Stimulated activated CD8-positive, alpha-beta memory T cell treated with anti-CD3 and anti-CD28 coated beads, Interleukin-2, amount 100 ng/mL, for 48 hours (primary cell): Measurements from ENCODE around the gene PIGW.
A peak's percentile ranks its signal among the peaks of the same experiment; 100 is the strongest.

Experiments used
- DNase-seq, 2 donors: peaks; one replicate each; pipeline ENCODE4 v3.0.0-alpha.2; 2020; ENCODE audit warnings: low read depth in 2 of 2

PIGW gene

DNA sequence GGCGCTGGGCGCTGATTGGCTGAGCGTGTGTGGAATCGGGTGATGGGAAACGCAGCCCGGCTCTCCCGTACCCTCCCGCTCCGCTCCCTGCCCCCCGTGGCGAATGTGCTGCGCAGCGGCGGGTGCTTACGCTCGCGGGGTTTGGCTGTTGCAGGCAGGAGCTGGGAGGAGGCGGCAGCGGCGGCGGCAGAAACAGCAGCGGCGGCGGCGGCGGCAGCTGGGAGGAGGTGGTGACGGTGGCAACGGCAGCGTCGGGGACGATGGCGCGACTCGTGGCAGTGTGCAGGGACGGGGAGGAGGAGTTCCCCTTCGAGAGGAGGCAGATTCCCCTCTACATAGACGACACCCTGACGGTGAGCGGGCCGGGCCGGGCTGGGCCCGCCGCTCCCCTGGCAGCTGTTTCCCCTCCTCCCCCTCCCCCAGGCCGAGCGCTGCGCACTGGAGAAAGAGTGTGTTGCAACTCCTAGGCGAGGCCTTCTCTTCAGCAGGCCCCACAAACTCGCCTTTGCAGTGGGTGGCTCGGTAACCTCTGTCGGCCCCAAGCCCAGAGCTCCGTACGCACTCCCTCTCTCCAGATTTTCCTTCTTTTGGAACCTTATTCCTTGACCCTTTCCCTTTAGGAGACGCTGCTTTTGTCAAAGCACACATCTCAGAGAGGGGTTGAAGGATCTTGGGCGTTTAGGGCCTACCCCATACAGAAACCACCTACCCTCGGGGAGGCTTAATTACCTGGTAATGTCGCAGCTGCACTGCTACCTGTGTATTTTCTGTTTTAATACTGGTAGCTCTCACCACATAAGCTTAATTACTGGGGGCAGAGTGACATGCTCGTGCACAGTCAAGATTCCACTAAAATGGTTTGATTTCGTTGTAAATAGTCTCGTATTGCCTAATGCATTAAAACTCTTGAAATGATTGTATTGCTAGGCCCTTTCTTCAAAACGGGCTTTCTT, 11.0 kb downstream of the PIGW start:
- peak; percentile 93 to 94 for DNase-seq

DNA sequence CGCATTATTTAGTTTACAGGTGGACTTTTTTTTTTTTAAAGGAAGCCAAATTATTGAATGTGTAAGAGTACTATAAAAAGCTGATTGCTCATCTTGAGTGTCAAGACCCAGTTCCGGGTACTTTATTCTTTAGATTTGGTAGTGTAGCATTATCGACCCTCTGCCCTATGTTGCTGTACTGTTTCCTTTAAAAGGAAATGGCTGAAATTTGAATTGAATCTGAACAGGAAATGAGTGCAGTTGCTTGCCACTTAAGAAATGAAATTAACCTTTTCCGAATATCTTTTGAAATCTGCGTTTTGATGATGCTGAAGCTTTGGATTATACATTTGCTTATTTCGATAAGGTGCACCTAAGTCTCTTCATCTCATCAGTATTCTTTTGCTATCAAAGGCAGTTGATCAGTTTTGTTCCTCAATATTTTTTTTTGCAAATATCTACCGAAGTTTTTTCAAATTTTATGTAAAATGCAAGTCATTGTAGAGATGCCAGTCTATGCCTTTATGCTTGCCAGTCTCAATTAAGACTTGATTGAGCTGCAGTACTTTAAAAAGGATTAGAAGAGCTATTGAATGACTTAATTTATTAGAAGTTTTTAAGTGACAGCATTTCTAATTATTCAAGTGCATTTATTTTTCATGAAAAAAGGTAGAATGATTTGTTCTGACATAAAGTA, 11.8 kb downstream of the PIGW start:
- no peak for DNase-seq

DNA sequence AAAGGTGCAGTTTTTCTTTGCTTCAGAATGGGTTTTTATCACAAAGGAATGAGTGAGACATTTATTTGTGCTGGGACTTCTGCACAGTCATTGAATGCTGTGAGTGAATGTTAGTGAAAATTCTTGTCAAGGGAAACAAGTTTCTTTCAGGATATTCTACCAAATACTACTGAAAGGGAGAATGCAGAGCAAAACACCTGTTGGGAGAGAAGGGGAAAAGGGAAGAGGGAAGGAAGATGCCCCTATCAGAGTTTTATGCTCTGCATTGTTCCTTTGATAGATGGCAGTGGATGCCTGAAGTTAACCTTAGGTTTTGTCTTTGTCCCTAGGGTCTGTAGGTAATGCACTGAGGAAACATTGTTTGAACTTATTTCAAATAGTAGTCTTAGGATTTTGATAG, 13.0 kb downstream of the PIGW start:
- no peak for DNase-seq

DNA sequence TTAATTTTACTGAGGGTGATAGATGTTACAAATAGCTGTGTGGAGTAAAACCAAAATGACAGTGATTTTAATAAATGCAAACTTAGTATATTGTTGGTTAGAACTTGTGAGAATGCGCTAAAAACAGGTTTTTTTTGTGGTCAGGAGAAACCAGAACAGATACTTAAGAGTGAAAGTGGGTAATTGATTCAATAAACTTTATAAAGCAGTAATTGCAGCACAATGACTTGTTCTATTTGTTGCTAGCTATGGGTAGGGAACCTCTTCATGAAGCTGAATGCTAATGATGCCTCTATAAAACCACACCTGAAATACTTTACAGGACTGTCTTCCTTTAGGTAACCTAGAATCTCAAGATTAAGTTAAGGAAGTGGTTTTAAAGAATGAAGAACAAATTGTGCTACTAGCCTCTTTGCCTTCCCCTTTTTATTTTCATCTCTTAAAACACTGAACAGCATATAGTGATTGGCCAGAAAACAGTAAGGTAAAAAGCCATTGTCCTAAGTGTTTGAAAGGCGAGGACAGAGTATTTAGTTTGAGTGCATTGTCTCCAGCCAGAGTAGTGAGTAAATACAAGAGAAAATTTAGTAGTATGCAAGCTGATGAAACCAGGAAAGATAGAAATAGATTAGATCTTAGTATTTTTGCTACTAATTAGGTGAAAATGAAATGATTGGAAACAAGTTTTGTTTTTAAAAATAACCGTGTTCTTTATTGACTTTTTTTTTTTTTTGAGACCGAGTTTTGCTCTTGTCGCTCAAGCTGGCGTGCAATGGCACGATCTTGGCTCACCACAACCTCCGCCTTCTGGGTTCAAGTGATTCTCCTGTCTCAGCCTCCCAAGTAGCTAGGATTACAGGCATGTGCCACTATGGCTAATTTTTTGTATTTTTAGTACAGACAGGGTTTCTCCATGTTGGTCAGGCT, 16.0 kb downstream of the PIGW start:
- DNase-seq = no peak

DNA sequence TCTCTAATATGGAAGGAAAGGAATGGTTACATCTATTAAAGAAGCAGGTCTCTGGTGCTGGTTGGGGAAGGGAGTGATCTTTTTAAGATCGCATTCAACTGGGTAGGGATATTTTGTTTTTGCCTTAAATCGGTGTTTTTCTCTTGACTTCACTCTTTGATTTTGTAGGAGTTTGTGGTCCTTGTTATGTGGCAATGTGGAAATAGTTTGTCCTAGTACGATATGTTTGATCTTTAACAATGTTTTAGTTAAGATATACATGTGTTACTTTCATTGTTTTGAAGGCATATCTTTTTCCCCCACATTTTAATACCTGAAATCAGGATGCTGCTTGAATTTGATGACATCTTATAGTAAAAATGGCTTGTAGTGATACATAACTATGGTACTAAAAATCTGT, 18.7 kb downstream of the PIGW start:
- no peak for DNase-seq

DNA sequence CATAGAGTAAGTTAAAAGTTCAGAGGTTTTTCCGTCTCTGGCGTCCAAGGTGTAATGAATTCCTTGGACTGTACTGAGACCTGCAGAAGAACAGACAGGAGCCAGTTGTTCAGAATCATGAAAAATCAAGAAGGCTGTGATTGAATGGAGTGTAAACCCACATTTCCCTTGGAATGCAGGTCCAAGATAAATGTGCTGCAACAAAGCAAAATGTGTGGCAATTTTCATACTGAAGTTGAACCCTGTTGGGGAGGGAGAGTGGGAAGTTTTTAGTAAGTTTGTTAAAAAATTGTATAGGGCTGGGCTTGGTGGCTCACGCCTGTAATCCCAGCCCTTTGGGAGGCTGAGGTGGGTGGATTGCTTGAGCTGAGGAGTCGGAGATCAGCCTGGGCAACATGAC, 31.3 kb downstream of the PIGW start:
- DNase-seq = no peak

DNA sequence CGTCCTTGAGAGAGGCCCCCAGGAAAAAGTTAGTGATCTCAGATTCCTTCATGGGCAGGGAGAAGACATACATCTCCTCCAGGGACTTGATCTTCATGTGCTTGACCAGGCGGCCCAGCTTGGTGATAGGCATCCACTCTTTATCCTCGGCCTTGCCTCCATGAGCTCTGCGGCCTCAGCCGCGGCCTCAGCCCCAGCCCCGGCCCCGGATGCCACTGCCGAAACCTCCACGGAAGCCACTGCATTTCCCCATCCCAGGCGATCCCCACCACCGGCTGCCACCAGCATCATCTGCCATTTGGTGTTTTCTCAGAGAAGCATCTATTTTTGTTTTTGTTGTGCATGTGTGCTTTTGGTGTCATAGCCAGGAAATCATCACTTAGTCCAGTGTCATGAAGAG, 40.2 kb downstream of the PIGW start:
- DNase-seq = no peak

DNA sequence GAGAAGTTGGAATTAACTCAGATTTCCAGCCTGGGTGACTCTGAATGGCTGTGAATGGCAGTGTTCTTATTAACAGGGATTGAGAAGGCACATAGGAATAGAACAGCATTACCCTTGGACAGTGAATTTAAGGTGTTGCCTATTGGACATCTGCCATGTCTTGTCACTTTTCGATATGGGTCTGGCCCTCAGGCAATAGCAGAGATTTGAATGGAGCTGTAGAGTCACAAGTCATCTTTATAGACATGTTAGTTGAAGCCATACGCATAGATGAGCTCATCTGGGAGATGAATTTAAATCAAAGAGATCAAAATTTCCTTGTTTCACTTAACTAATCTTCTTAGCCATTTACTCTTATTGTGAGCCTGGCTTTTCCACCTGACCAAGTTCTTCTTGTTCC, 42.0 kb downstream of the PIGW start:
- DNase-seq = no peak

DNA sequence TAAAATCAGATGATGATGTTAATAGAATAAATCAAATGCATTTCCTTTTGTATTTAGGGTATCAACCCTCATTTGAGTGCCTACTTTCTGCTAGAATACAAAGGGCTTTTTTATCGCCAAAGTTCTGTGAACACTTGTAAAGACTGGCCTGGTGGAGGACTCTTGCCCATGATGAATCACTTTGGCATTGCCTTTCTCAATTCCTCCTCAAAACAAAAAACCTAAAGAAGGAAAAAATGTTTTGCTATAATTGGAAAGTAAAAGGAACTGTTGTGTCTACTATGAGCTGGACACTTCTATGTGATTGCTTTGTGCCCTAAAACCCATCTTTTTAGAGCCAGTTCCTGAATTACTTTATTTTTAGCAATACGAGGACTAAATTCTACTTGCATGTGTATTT, 43.9 kb downstream of the PIGW start:
- no peak for DNase-seq

DNA sequence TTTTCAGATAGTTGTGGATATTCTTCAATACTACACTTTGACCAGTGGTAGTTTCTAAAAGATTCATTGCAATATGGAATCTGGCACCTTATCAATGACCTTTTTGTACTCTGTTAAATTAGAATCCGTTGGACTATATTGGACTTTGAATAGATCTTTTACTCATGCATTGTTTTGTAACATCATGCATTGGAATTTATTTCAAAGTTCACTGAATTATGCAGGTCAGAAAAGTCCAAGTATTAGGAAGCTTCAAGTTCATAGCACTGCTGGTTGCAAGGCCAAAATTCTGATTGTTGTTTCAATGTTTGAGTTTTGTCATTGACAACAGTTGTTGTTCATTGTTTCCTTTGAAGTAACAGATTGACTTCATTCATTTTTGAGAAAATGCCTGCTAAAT, 49.0 kb downstream of the PIGW start:
- DNase-seq = no peak

DNA sequence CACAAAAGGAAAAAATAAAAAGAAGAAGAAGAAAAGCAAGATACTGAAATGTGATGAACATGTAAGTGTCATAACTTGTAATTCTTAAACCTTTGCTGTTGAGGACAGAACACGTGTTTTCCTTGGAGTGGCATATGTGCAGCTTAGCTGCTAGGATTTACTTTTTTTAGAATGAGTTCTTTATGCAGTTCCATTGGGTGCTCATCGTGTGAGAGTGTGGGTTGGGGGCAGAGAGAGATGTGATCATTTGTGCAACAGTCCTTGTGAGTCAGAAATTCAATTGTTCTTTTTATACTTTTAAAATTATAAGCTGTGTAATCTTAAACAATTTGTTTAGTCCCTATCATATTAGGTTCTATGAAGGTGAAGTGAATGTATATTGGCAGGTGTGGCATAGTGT, 51.4 kb downstream of the PIGW start:
- DNase-seq = no peak
